PC-9 (cell line): ENCODE data around the gene GIGYF1. TPM values are rescaled to one million over a fixed set of nuclear protein-coding genes. Genes with fewer than 3 reads are reported as not detected.

Experiments
- BruUV-seq: library from RNA; stranded (reverse); fragments of 400-500 nt; replicated peaks from 2 replicates; lab custom pipeline; 2021; lab: Mats Ljungman, UMichigan
- CTCF ChIA-PET: fragments of 300-600 bp; sonication (Branson Sonifier 250); formaldehyde crosslinking; loops from one replicate; lab custom pipeline; 2022; ENCODE audit warnings: antibody characterized with exemption; lab: Charles Lee
- POLR2A ChIA-PET: fragments of 300-600 bp; sonication (Branson Sonifier 250); formaldehyde crosslinking; loops from one replicate; lab custom pipeline; 2022; ENCODE audit warnings: antibody characterized with exemption; ENCODE audit not compliant: unreplicated experiment; lab: Charles Lee
- DNase-seq, 2 experiments: peaks; one replicate each; pipeline versions ENCODE4 v3.0.0 to v3.0.0-alpha.2; 2015 to 2022; ENCODE audit warnings: mixed read lengths in 1 of 2
- H2AFZ ChIP-seq: fragments of 200-600 bp; sonication (generic); 2 replicates; pipeline ENCODE4 v1.8.1; 2017; ENCODE audit warnings: antibody characterized with exemption
- H3F3A ChIP-seq: fragments of 200-600 bp; sonication (generic); 2 replicates; pipeline ENCODE4 v1.8.1; 2017; ENCODE audit warnings: antibody characterized with exemption, mild to moderate bottlenecking, low read depth; ENCODE audit not compliant: insufficient read depth
- H3K27ac ChIP-seq: fragments of 200-600 bp; sonication (generic); 2 replicates; pipeline ENCODE4 v1.6.1; 2016; ENCODE audit warnings: mixed run types
- H3K27me3 ChIP-seq: fragments of 200-600 bp; sonication (generic); 2 replicates; pipeline ENCODE4 v1.6.1; 2016; ENCODE audit warnings: low read depth, mixed run types; ENCODE audit not compliant: insufficient read depth
- H3K36me3 ChIP-seq: fragments of 200-600 bp; sonication (generic); 2 replicates; pipeline ENCODE4 v1.6.1; 2016; ENCODE audit warnings: low read depth, mixed run types
- H3K4me1 ChIP-seq: fragments of 200-600 bp; sonication (generic); replicated peaks from 2 replicates; pipeline ENCODE4 v1.6.1; 2016; ENCODE audit warnings: mixed run types; ENCODE audit not compliant: insufficient read depth
- H3K4me2 ChIP-seq: fragments of 200-600 bp; sonication (generic); 2 replicates; pipeline ENCODE4 v1.6.1; 2017; ENCODE audit warnings: mixed run types
- H3K4me3 ChIP-seq: fragments of 200-600 bp; sonication (generic); 2 replicates; pipeline ENCODE4 v1.6.1; 2016; ENCODE audit warnings: mixed run types
- H3K79me2 ChIP-seq: fragments of 200-600 bp; sonication (generic); 2 replicates; pipeline ENCODE4 v1.6.1; 2017; ENCODE audit warnings: low read depth, mixed run types
- H3K9me2 ChIP-seq: fragments of 200-600 bp; sonication (generic); 2 replicates; pipeline ENCODE4 v1.8.1; 2017; ENCODE audit warnings: mild to moderate bottlenecking; ENCODE audit not compliant: insufficient read depth
- H3K9me3 ChIP-seq: fragments of 200-600 bp; sonication (generic); 2 replicates; pipeline ENCODE4 v1.8.1; 2016; ENCODE audit warnings: low read depth; ENCODE audit not compliant: insufficient read depth
- H4K20me1 ChIP-seq: fragments of 200-600 bp; sonication (generic); 2 replicates; pipeline ENCODE4 v1.8.1; 2017; ENCODE audit not compliant: insufficient read depth
- CTCF ChIP-seq: fragments of 200-600 bp; sonication (generic); conservative IDR thresholded peaks from 2 replicates; pipeline ENCODE4 v1.6.1; 2017; ENCODE audit warnings: mixed run types, antibody characterized with exemption, mild to moderate bottlenecking, moderate library complexity
- EZH2 ChIP-seq: fragments of 200-600 bp; sonication (generic); IDR thresholded peaks from 2 replicates; pipeline ENCODE4 v1.8.0; 2017; ENCODE audit warnings: antibody characterized with exemption, low read depth
- intact Hi-C: fragments of 100-400 bp; cut with micrococcal nuclease; formaldehyde crosslinking; loops from one replicate; pipeline ENCODE4 v1.10.0; 2022; ENCODE audit not compliant: unreplicated experiment
- total RNA-seq: library from RNA; stranded (reverse); gene quantifications from 2 replicates; pipeline ENCODE4 v1.2.3, GENCODE V29; 2021

Gene GIGYF1
- total RNA-seq, 1 experiment from 2014 or later: 55.1 TPM

GRCh38 chr7:100714725-100715124 is 20.7 kb upstream of the GIGYF1 start:
- peaks cover 8% of the 10 kb centered on the region; the same call in 1 of the 2 replicates for H3K4me1 ChIP-seq

GRCh38 chr7:100711369-100711768 is 17.3 kb upstream of the GIGYF1 start:
- H4K20me1 ChIP-seq: no peaks in the 10 kb centered on the region
- no peaks in the 10 kb centered on the region for H3K9me2 ChIP-seq
- no peak overlapping the region for H3K4me3 ChIP-seq
- H3F3A ChIP-seq: peaks cover 11% of the 10 kb centered on the region; the same call in 1 of the 2 replicates
- H2AFZ ChIP-seq: no peak overlapping the region
- peaks cover 6% of the 10 kb centered on the region; the same call in 1 of the 2 replicates for H3K4me1 ChIP-seq
- H3K27me3 ChIP-seq: no peaks in the 10 kb centered on the region
- intact Hi-C loops: no loop called here
- CTCF ChIA-PET: no interaction called here
- no peak overlapping the region for H3K4me2 ChIP-seq
- BruUV-seq: no TSS peak
- H3K36me3 ChIP-seq: no peaks in the 10 kb centered on the region
- no peaks in the 10 kb centered on the region for H3K9me3 ChIP-seq
- H3K27ac ChIP-seq: no peak overlapping the region
- TF ChIP-seq EZH2 (no peak), CTCF (no peak)
- POLR2A ChIA-PET: no interaction called here
- H3K79me2 ChIP-seq: peaks cover 17% of the 10 kb centered on the region
- no peak for DNase-seq

More at GRCh38 chr7:100714725-100715124, 20.7 kb upstream of the GIGYF1 start:
- POLR2A ChIA-PET: interaction anchor here (0.6 kb wide), 1 partner anchor 303 kb away, joined by 6 read pairs; no protein-coding TSS in a partner anchor
- intact Hi-C loops: no loop called here
- Histone ChIP-seq H3F3A (peaks cover 4% of the 10 kb centered on the region; the same call in 1 of the 2 replicates), H3K9me3 (no peaks in the 10 kb centered on the region), H3K27ac (no peak overlapping the region), H3K4me3 (no peak overlapping the region), H3K79me2 (no peaks in the 10 kb centered on the region), H3K9me2 (no peaks in the 10 kb centered on the region), H3K4me2 (no peak overlapping the region), H4K20me1 (no peaks in the 10 kb centered on the region), H3K27me3 (no peaks in the 10 kb centered on the region), H3K36me3 (no peaks in the 10 kb centered on the region), H2AFZ (no peak overlapping the region)
- no peak for DNase-seq
- TF ChIP-seq CTCF (no peak), EZH2 (no peak)
- no TSS peak for BruUV-seq
- CTCF ChIA-PET: interaction anchor here (0.9 kb wide), 1 partner anchor 9 kb away, joined by 7 read pairs; the partner anchor contains the start of gene POP7

- CTCF ChIA-PET: no interaction called here
- intact Hi-C loops: no loop called here
- Histone ChIP-seq H3K4me2 (no peak overlapping the region), H3K4me1 (peaks cover 6% of the 10 kb centered on the region; the same call in 1 of the 2 replicates), H3K4me3 (no peak overlapping the region), H4K20me1 (no peaks in the 10 kb centered on the region), H3K36me3 (no peaks in the 10 kb centered on the region), H3K27me3 (no peaks in the 10 kb centered on the region), H3K9me2 (no peaks in the 10 kb centered on the region), H3K79me2 (peaks cover 22% of the 10 kb centered on the region), H3F3A (peaks cover 13% of the 10 kb centered on the region; the same call in 1 of the 2 replicates), H3K9me3 (no peaks in the 10 kb centered on the region), H3K27ac (no peak overlapping the region), H2AFZ (no peak overlapping the region)
- no TSS peak for BruUV-seq
- TF ChIP-seq EZH2 (no peak), CTCF (no peak)
- no peak for DNase-seq
- POLR2A ChIA-PET: interaction anchor here (0.6 kb wide), 1 partner anchor 16 kb away, joined by 3 read pairs; no protein-coding TSS in a partner anchor
Measured at GRCh38 chr7:100710452-100710851, 16.4 kb upstream of the GIGYF1 start.
